ENCODE results near the gene DDX51. TPM values are rescaled to one million over a fixed set of nuclear protein-coding genes. Genes with fewer than 3 reads are reported as not detected.
A peak's percentile ranks its signal among the peaks of the same experiment; 100 is the strongest.

DDX51 gene
- total RNA-seq, 1 experiment from 2014 or later, result 29.3 TPM

DNA sequence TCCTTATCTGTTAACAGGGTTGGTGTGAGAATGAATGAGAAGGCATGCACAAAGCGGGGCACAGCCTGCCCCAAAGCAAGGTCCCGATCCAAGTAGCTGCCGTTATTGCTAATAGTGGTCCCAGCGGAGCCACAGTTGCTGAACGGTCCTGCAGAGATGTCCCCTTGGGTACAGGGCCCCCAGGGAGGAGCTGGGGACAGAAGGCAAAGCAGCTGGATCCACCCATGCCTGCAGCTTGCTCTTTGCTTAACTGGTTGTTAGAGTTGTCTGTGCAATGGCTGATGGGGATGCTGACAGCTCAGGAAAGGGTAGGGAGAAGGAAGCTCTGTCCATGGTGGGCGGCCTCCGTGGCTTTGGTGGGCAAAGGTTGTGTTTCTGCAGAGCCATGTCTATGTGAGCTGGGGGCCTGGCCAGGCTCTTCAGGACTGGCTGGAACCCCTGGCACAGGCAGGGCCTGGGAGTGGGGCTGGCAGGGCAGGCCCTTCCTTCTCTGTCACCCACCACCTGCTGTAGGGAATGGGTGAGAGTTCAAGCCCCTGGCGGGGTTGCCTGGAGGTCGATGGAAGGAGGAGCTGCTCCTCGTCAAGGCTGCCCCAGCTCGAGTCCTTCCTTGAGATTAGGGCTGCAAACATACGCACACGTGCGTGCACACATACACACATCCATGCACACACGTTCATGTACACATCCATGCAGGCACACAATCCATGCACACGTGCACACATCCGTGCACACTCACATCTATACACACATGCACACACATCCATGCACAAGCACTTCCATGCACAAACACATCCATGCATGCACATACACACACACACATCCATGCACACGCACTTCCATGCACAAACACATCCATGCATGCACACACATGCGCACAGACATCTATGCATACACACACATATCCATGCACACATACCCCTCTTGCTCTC lies 35.6 kb upstream of the DDX51 start:
- H3K4me1 ChIP-seq (ENCODE audit: control insufficient read depth, insufficient read depth, low read length), result peaks cover 4% of the 10 kb centered on the region; the same call in 1 of the 2 replicates
- H3K9me3 ChIP-seq (ENCODE audit: control insufficient read depth, insufficient read depth, low read depth, low read length), result no peaks in the 10 kb centered on the region
- POLR2A ChIA-PET, result no interaction called here
- CTCF ChIA-PET, result no interaction called here
- intact Hi-C loops (cut with micrococcal nuclease; ENCODE audit: unreplicated experiment), result no loop called here
- BruUV-seq (replicated peaks), result no TSS peak
- in situ Hi-C loops (cut with HindIII; ENCODE audit: low pct_unique_long_range_greater_than_20kb, low sequenced_read_pairs), result no loop called here
- H3K4me3 ChIP-seq (ENCODE audit: low read depth in 2 of 2, low read length in 2 of 2), result no peak overlapping the region
- TF ChIP-seq SIN3A (IDR thresholded peaks at IDR 0.05; ENCODE audit: borderline replicate concordance, insufficient read depth, low read depth, low read length) (no peak), TCF7L2 (IDR thresholded peaks at IDR 0.05; ENCODE audit: low read depth, low read length) (no peak), POLR2AphosphoS5 (IDR thresholded peaks at IDR 0.05; ENCODE audit: low read depth, low read length) (no peak)
- TF ChIP-seq, protein P1, sequence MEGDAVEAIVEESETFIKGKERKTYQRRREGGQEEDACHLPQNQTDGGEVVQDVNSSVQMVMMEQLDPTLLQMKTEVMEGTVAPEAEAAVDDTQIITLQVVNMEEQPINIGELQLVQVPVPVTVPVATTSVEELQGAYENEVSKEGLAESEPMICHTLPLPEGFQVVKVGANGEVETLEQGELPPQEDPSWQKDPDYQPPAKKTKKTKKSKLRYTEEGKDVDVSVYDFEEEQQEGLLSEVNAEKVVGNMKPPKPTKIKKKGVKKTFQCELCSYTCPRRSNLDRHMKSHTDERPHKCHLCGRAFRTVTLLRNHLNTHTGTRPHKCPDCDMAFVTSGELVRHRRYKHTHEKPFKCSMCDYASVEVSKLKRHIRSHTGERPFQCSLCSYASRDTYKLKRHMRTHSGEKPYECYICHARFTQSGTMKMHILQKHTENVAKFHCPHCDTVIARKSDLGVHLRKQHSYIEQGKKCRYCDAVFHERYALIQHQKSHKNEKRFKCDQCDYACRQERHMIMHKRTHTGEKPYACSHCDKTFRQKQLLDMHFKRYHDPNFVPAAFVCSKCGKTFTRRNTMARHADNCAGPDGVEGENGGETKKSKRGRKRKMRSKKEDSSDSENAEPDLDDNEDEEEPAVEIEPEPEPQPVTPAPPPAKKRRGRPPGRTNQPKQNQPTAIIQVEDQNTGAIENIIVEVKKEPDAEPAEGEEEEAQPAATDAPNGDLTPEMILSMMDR (IDR thresholded peaks at IDR 0.05), result no peak
- TF ChIP-seq, protein P2, sequence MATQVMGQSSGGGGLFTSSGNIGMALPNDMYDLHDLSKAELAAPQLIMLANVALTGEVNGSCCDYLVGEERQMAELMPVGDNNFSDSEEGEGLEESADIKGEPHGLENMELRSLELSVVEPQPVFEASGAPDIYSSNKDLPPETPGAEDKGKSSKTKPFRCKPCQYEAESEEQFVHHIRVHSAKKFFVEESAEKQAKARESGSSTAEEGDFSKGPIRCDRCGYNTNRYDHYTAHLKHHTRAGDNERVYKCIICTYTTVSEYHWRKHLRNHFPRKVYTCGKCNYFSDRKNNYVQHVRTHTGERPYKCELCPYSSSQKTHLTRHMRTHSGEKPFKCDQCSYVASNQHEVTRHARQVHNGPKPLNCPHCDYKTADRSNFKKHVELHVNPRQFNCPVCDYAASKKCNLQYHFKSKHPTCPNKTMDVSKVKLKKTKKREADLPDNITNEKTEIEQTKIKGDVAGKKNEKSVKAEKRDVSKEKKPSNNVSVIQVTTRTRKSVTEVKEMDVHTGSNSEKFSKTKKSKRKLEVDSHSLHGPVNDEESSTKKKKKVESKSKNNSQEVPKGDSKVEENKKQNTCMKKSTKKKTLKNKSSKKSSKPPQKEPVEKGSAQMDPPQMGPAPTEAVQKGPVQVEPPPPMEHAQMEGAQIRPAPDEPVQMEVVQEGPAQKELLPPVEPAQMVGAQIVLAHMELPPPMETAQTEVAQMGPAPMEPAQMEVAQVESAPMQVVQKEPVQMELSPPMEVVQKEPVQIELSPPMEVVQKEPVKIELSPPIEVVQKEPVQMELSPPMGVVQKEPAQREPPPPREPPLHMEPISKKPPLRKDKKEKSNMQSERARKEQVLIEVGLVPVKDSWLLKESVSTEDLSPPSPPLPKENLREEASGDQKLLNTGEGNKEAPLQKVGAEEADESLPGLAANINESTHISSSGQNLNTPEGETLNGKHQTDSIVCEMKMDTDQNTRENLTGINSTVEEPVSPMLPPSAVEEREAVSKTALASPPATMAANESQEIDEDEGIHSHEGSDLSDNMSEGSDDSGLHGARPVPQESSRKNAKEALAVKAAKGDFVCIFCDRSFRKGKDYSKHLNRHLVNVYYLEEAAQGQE (IDR thresholded peaks at IDR 0.05; ENCODE audit: insufficient read depth in 1 of 2, low read depth in 2 of 2, low read length in 1 of 2), result peak in 1 of 2 experiments; percentile 24; a peak in 1 of 4 replicates
- H3K27ac ChIP-seq (ENCODE audit: low read length), result no peak overlapping the region
- H3K36me3 ChIP-seq (ENCODE audit: control insufficient read depth, insufficient read depth, low read length), result no peaks in the 10 kb centered on the region
- peaks cover 9% of the 10 kb centered on the region for H3K27me3 ChIP-seq (ENCODE audit: control insufficient read depth, insufficient read depth, low read length)
- ATAC-seq (no peak), DNase-seq (ENCODE audit: low read depth, low spot score) (no peak)

DNA sequence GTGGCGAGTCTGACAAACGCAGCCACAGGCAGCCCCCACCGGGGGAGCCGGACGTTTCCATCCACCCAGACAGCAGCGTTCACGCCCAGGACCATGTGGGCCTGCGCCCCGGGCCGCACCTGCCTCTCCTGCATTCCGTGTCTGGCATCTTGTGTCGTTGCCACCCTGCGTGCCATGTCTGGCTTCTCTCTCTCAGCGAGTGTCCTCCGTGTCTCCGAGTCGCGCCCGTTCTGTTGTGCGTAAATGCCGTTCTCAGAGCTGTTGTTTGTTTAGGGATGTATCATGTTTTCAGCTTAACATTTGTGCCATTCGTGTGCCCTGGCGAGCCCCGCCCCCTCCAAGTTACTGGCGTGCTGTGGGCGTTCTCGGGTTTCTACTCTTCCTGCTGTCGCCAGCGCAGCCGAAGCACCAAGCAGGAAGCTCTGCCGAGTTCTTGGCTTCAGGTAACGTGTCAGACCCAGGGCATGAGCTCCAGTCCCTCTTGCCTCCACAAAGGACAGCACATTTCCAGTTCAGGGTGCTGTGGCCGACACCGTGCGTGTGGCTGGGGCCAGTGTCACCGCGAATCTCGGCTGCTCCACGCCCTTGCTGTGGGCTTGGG lies 34.8 kb upstream of the DDX51 start:
- peak; percentile 14; the same call in 1 of the 2 replicates for ATAC-seq
- Histone ChIP-seq H3K27me3 (ENCODE audit: control insufficient read depth, insufficient read depth, low read length) (peaks cover 5% of the 10 kb centered on the region), H3K4me3 (ENCODE audit: low read depth in 2 of 2, low read length in 2 of 2) (peak overlapping the region in 1 of 2 experiments; percentile 24; a peak in 1 of 4 replicates), H3K27ac (ENCODE audit: low read length) (no peak overlapping the region), H3K9me3 (ENCODE audit: control insufficient read depth, insufficient read depth, low read depth, low read length) (no peaks in the 10 kb centered on the region), H3K36me3 (ENCODE audit: control insufficient read depth, insufficient read depth, low read length) (no peaks in the 10 kb centered on the region), H3K4me1 (ENCODE audit: control insufficient read depth, insufficient read depth, low read length) (peaks cover 4% of the 10 kb centered on the region; the same call in 1 of the 2 replicates)
- no TSS peak for BruUV-seq (replicated peaks)
- ChIA-PET POLR2A (no interaction called here), CTCF (no interaction called here)
- TF ChIP-seq, protein P1 (IDR thresholded peaks at IDR 0.05), result no peak
- TF ChIP-seq, protein P2 (IDR thresholded peaks at IDR 0.05; ENCODE audit: insufficient read depth in 1 of 2, low read depth in 2 of 2, low read length in 1 of 2), result no peak
- no peak for TF ChIP-seq POLR2AphosphoS5 (IDR thresholded peaks at IDR 0.05; ENCODE audit: low read depth, low read length)
- no peak for DNase-seq (ENCODE audit: low read depth, low spot score)
- in situ Hi-C loops (cut with HindIII; ENCODE audit: low pct_unique_long_range_greater_than_20kb, low sequenced_read_pairs), result no loop called here
- intact Hi-C loops (cut with micrococcal nuclease; ENCODE audit: unreplicated experiment), result no loop called here

All from Panc1 (cell line).